Measurements from ENCODE around the gene AGBL2. TPM values are rescaled to one million over a fixed set of nuclear protein-coding genes. Genes with fewer than 3 reads are reported as not detected.
A peak's percentile ranks its signal among the peaks of the same experiment; 100 is the strongest.
"Not testable (repeated sequence)": the region's sequence is repeated elsewhere in the genome, so short reads cannot be mapped to it uniquely, and the experiment has no call there.

The AGBL2 gene, protein sequence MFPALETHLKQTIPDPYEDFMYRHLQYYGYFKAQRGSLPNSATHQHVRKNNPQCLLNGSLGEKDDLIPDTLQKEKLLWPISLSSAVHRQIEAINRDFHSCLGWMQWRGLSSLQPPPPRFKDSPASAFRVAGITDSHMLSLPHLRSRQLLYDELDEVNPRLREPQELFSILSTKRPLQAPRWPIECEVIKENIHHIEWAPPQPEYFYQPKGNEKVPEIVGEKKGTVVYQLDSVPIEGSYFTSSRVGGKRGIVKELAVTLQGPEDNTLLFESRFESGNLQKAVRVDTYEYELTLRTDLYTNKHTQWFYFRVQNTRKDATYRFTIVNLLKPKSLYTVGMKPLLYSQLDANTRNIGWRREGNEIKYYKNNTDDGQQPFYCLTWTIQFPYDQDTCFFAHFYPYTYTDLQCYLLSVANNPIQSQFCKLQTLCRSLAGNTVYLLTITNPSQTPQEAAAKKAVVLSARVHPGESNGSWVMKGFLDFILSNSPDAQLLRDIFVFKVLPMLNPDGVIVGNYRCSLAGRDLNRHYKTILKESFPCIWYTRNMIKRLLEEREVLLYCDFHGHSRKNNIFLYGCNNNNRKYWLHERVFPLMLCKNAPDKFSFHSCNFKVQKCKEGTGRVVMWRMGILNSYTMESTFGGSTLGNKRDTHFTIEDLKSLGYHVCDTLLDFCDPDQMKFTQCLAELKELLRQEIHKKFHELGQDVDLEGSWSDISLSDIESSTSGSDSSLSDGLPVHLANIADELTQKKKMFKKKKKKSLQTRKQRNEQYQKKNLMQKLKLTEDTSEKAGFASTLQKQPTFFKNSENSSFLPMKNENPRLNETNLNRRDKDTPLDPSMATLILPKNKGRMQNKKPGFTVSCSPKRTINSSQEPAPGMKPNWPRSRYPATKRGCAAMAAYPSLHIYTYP
- total RNA-seq, result 1 to 10 TPM in 1 of 2 donors, under 1 TPM in 1; 0.74 to 2.2 TPM

DNA sequence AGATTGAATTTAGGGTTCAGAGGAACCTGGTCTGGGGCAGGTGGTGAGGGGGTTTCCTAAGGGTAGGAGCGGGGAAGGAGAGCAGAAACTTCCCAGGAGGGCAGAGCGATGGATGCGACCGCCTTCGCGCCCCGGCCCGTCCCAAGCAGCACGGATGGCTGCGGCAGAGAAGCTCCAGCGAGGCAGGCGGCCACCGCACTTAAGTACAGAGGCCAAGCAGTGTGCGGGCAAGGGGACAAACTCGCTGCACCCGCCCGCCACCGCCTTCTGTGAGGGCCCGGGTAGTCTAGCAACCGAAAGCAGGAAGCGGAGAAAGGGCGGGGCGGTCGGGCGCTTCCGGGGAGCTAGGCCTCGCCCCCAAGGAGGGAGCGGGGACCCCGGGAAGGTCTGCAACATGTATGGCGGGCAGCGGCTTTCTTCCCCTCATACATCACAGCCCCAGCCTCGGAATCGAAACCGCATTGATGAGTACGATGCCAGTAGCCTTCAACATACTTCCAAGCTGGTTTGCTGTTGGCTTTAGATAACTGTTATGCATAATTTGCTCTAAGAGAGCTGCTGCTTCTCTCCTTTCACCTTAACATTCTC is at the start of gene AGBL2:
Gene AGBL2, minus strand, starts transcription at position 288 of the 588 bp plus-strand sequence. CDS start 719 bp downstream, outside the sequence.
- peak; percentile 88 for DNase-seq
- H3K36me3 ChIP-seq, result no peaks in the 10 kb centered on the region
- TF ChIP-seq, protein P1, sequence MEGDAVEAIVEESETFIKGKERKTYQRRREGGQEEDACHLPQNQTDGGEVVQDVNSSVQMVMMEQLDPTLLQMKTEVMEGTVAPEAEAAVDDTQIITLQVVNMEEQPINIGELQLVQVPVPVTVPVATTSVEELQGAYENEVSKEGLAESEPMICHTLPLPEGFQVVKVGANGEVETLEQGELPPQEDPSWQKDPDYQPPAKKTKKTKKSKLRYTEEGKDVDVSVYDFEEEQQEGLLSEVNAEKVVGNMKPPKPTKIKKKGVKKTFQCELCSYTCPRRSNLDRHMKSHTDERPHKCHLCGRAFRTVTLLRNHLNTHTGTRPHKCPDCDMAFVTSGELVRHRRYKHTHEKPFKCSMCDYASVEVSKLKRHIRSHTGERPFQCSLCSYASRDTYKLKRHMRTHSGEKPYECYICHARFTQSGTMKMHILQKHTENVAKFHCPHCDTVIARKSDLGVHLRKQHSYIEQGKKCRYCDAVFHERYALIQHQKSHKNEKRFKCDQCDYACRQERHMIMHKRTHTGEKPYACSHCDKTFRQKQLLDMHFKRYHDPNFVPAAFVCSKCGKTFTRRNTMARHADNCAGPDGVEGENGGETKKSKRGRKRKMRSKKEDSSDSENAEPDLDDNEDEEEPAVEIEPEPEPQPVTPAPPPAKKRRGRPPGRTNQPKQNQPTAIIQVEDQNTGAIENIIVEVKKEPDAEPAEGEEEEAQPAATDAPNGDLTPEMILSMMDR (IDR thresholded peaks at IDR 0.05), result no peak
- peak within 1 kb of the TSS; percentile 95 to 96 for H3K9ac ChIP-seq (ENCODE audit: low read depth in 2 of 2, low read length in 2 of 2)
- H3K9me3 ChIP-seq, result no peaks in the 10 kb centered on the region
- no peaks in the 10 kb centered on the region for H3K4me1 ChIP-seq
- H3K4me3 ChIP-seq, result peak within 1 kb of the TSS; percentile 73
- no peaks in the 10 kb centered on the region for H3K27me3 ChIP-seq
- H3K27ac ChIP-seq, result peak within 1 kb of the TSS; percentile 79
- intact Hi-C loops (cut with DNase I), result no loop called here

DNA sequence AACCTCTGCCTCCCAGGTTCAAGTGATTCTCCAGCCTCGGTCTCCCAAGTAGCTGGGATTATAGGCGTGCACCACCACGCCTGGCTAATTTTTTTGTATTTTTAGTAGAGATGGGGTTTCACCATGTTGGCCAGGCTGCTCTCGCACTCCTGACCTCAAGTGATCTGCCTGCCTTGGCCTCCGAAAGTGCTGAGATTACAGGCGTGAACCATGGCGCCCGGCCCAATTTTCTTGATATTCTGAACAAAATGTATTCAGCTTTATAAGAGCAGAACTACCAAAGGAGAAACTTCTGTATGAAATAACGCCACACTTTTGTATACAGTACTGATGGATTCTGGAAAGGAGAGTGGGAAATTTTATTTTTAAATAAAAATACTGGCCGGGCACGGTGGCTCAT is 44.1 kb upstream of the AGBL2 start:
- not testable (repeated sequence) for DNase-seq

DNA sequence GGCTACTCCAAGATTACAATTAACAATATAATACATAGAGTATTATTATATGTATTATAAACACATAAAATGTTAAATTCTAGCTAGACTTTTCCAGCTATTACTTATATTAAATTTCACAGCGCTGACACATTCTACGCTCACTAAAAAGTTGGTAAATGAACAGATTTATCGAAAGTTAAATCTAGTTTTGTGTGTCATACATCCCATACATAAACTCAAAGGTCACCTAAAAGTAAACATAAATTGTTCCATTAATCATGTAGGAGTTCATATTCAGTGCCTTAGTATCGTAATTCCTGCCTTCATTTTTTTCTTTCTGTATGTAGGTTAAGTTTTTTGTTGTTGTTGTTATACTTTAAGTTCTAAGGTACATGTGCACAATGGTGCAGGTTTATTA is 41.0 kb upstream of the AGBL2 start:
- TF ChIP-seq, protein P1 (IDR thresholded peaks at IDR 0.05), result no peak
- DNase-seq, result no peak
- no peak overlapping the region for H3K27ac ChIP-seq
- no peak overlapping the region for H3K4me3 ChIP-seq
- H3K9ac ChIP-seq (ENCODE audit: low read depth in 2 of 2, low read length in 2 of 2), result no peak overlapping the region
- H3K27me3 ChIP-seq, result no peaks in the 10 kb centered on the region
- no peaks in the 10 kb centered on the region for H3K9me3 ChIP-seq
- no peaks in the 10 kb centered on the region for H3K4me1 ChIP-seq
- H3K36me3 ChIP-seq, result peaks cover 31% of the 10 kb centered on the region
- intact Hi-C loops (cut with DNase I), result no loop called here

More for the DNA sequence above, 44.1 kb upstream of the AGBL2 start:
- H3K4me1 ChIP-seq; H3K4me3 ChIP-seq; H3K9me3 ChIP-seq; H3K27ac ChIP-seq; intact Hi-C loops (cut with DNase I); H3K9ac ChIP-seq (ENCODE audit: low read depth in 2 of 2, low read length in 2 of 2); H3K27me3 ChIP-seq: not testable (repeated sequence)
- H3K36me3 ChIP-seq, result peaks cover 29% of the 10 kb centered on the region

DNA sequence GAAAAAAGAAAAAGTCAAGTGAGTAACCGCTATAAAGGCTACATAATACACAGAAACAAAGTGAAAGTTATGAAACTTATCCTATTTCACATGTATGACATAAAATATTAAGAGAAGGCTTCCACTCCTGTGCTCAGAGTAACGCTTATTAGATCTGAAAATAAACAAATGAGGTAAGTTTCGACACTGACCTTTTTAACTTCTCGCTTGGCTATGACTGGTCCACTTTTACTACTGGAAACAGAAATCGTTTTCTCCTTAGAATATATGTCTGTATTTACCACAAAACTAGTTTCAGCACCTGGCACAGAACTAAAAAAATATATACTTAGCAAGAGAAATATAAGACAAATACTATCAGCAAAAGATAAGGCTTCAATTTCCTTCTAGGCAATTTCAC is 35.6 kb upstream of the AGBL2 start:
- Histone ChIP-seq H3K4me3 (no peak overlapping the region), H3K9ac (ENCODE audit: low read depth in 2 of 2, low read length in 2 of 2) (no peak overlapping the region), H3K27ac (no peak overlapping the region), H3K9me3 (no peaks in the 10 kb centered on the region), H3K4me1 (no peaks in the 10 kb centered on the region), H3K27me3 (no peaks in the 10 kb centered on the region), H3K36me3 (peaks cover 39% of the 10 kb centered on the region)
- no peak for DNase-seq
- TF ChIP-seq, protein P1 (IDR thresholded peaks at IDR 0.05), result no peak
- intact Hi-C loops (cut with DNase I), result no loop called here

DNA sequence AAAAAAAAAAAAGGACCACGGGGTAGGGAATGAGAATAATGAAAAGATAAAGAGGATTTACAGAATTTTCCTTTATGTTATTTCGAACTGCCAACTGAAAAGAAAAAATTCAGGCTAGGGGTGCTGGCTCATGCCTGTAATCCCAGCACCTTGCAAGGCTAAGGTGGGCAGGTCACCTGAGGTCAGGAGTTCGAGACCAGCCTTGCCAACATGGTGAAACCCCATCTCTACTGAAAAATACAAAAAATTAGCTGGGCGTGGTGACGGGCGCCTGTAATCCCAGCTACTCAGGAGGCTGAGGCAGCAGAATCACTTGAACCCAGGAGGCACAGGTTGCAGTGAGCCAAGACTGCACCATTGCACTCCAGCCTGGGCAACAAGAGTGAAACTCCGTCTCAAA is 27.3 kb upstream of the AGBL2 start:
- H3K9ac ChIP-seq (ENCODE audit: low read depth in 2 of 2, low read length in 2 of 2); H3K4me1 ChIP-seq; H3K27ac ChIP-seq; H3K27me3 ChIP-seq; H3K9me3 ChIP-seq; intact Hi-C loops (cut with DNase I); DNase-seq; H3K4me3 ChIP-seq: not testable (repeated sequence)
- H3K36me3 ChIP-seq, result peaks cover 38% of the 10 kb centered on the region

DNA sequence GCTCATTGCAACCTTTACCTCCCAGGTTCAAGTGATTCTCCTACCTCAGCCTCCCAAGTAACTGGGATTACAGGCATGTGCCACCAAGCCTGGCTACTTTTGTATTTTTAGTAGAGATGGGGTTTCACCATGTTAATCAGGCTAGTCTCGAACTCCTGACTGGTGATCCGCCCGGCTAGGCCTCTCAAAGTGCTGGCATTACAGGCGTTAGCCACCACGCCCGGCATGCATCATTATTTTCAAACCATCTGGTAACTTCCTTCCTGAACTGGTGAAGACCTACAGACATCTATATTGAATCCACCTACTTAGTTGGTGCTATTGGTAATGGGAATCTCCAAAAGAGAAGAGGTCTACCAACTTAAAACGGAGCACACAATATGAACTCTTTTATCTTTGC is 22.6 kb upstream of the AGBL2 start:
- peaks cover 29% of the 10 kb centered on the region for H3K36me3 ChIP-seq
- not testable (repeated sequence) for H3K9ac ChIP-seq (ENCODE audit: low read depth in 2 of 2, low read length in 2 of 2); H3K4me1 ChIP-seq; H3K9me3 ChIP-seq; DNase-seq; H3K4me3 ChIP-seq; H3K27ac ChIP-seq; H3K27me3 ChIP-seq
- intact Hi-C loops (cut with DNase I), result loop anchor here (10.0 kb wide), 1 partner anchor 103 kb away; no protein-coding TSS in a partner anchor

Measured in colonic mucosa (tissue), 4 donors.